ENCODE measurements around the gene SPATS2L. TPM values are rescaled to one million over a fixed set of nuclear protein-coding genes. Genes with fewer than 3 reads are reported as not detected.

Gene SPATS2L
- total RNA-seq, 2 donors from 2014 or later, result 40.3 to 89.9 TPM

- H3K4me3 ChIP-seq (ENCODE audit: low read length), result no peak overlapping the region
- peak; percentile 28 for TF ChIP-seq CTCF (conservative IDR thresholded peaks at IDR 0.05)
- no peaks in the 10 kb centered on the region for H3K9me3 Mint-ChIP-seq
- no peaks in the 10 kb centered on the region for H3K27me3 ChIP-seq (ENCODE audit: control insufficient read depth, insufficient read depth, low read length, poor library complexity, severe bottlenecking)
- no peak overlapping the region for H3K27ac ChIP-seq (ENCODE audit: low read depth, low read length)
- peaks cover 37% of the 10 kb centered on the region for H3K36me3 ChIP-seq (ENCODE audit: control insufficient read depth, insufficient read depth, low read length)
- H3K27ac Mint-ChIP-seq, result no peak overlapping the region
- DNase-seq, result peak; percentile 73
- H3K4me1 ChIP-seq (ENCODE audit: control insufficient read depth, insufficient read depth, low read length), result no peaks in the 10 kb centered on the region
- WGBS, 2 experiments (ENCODE audit: insufficient coverage in 1 of 2, insufficient read length in 1 of 2), result 93% methylated on average over 3 to 4 of the region's 5 CpGs
- H3K9ac ChIP-seq (ENCODE audit: extremely low read depth, low read length, poor library complexity, severe bottlenecking), result no peak overlapping the region
- no peak overlapping the region for H3K4me3 Mint-ChIP-seq
- peaks cover 23% of the 10 kb centered on the region for H3K36me3 Mint-ChIP-seq (ENCODE audit: low read depth)
- no peaks in the 10 kb centered on the region for H3K4me1 Mint-ChIP-seq
- no peaks in the 10 kb centered on the region for H3K27me3 Mint-ChIP-seq (ENCODE audit: insufficient read depth)
- no peaks in the 10 kb centered on the region for H3K9me3 ChIP-seq (ENCODE audit: control insufficient read depth, low read length)
Observed at GRCh38 chr2:200453853-200454534, 147.5 kb downstream of the SPATS2L start.

GRCh38 chr2:200454927-200455801 is 148.7 kb downstream of the SPATS2L start:
- H3K4me1 Mint-ChIP-seq, result no peaks in the 10 kb centered on the region
- no peak overlapping the region for H3K27ac ChIP-seq (ENCODE audit: low read depth, low read length)
- no peaks in the 10 kb centered on the region for H3K4me1 ChIP-seq (ENCODE audit: control insufficient read depth, insufficient read depth, low read length)
- no peak overlapping the region for H3K9ac ChIP-seq (ENCODE audit: extremely low read depth, low read length, poor library complexity, severe bottlenecking)
- TF ChIP-seq CTCF (conservative IDR thresholded peaks at IDR 0.05), result no peak
- H3K36me3 ChIP-seq (ENCODE audit: control insufficient read depth, insufficient read depth, low read length), result peaks cover 45% of the 10 kb centered on the region
- H3K9me3 ChIP-seq (ENCODE audit: control insufficient read depth, low read length), result no peaks in the 10 kb centered on the region
- no peak for DNase-seq
- H3K36me3 Mint-ChIP-seq (ENCODE audit: low read depth), result peaks cover 21% of the 10 kb centered on the region
- no peak overlapping the region for H3K27ac Mint-ChIP-seq
- H3K27me3 Mint-ChIP-seq (ENCODE audit: insufficient read depth), result no peaks in the 10 kb centered on the region
- no peak overlapping the region for H3K4me3 Mint-ChIP-seq
- no peaks in the 10 kb centered on the region for H3K27me3 ChIP-seq (ENCODE audit: control insufficient read depth, insufficient read depth, low read length, poor library complexity, severe bottlenecking)
- H3K9me3 Mint-ChIP-seq, result no peaks in the 10 kb centered on the region
- WGBS, 2 experiments (ENCODE audit: insufficient coverage in 1 of 2, insufficient read length in 1 of 2), result 94 to 100% methylated on average over 2 to 4 of the region's 4 CpGs
- no peak overlapping the region for H3K4me3 ChIP-seq (ENCODE audit: low read length)

GRCh38 chr2:200455958-200456421 is 149.5 kb downstream of the SPATS2L start:
- no peaks in the 10 kb centered on the region for H3K4me1 ChIP-seq (ENCODE audit: control insufficient read depth, insufficient read depth, low read length)
- H3K27me3 ChIP-seq (ENCODE audit: control insufficient read depth, insufficient read depth, low read length, poor library complexity, severe bottlenecking), result no peaks in the 10 kb centered on the region
- no peak for TF ChIP-seq CTCF (conservative IDR thresholded peaks at IDR 0.05)
- H3K27ac Mint-ChIP-seq, result no peak overlapping the region
- DNase-seq, result no peak
- 95 to 98% methylated on average over 4 of the region's 4 CpGs for WGBS, 2 experiments (ENCODE audit: insufficient coverage in 1 of 2, insufficient read length in 1 of 2)
- H3K4me3 ChIP-seq (ENCODE audit: low read length), result no peak overlapping the region
- no peaks in the 10 kb centered on the region for H3K4me1 Mint-ChIP-seq
- H3K27me3 Mint-ChIP-seq (ENCODE audit: insufficient read depth), result no peaks in the 10 kb centered on the region
- no peak overlapping the region for H3K4me3 Mint-ChIP-seq
- H3K36me3 ChIP-seq (ENCODE audit: control insufficient read depth, insufficient read depth, low read length), result peaks cover 40% of the 10 kb centered on the region
- no peak overlapping the region for H3K9ac ChIP-seq (ENCODE audit: extremely low read depth, low read length, poor library complexity, severe bottlenecking)
- H3K9me3 Mint-ChIP-seq, result no peaks in the 10 kb centered on the region
- no peaks in the 10 kb centered on the region for H3K9me3 ChIP-seq (ENCODE audit: control insufficient read depth, low read length)
- H3K36me3 Mint-ChIP-seq (ENCODE audit: low read depth), result peaks cover 16% of the 10 kb centered on the region
- H3K27ac ChIP-seq (ENCODE audit: low read depth, low read length), result no peak overlapping the region

All from endodermal cell (in vitro differentiated cells).